Vagina (tissue), 2 donors: ENCODE results near the gene NEUROG2.

Experiments
- POLR2A ChIP-seq, 2 donors: fragments of 450-650 bp; IDR thresholded peaks; one replicate each; pipeline ENCODE4 v1.6.1; 2017; ENCODE audit warnings: antibody characterized with exemption in 2 of 2, mild to moderate bottlenecking in 2 of 2, moderate library complexity in 2 of 2
- POLR2AphosphoS5 ChIP-seq, 2 donors: sonication (generic); formaldehyde crosslinking; IDR thresholded peaks; one replicate each; pipeline ENCODE4 v1.9.0; 2017; ENCODE audit warnings: antibody characterized with exemption in 2 of 2, mild to moderate bottlenecking in 2 of 2, low read depth in 1 of 2; ENCODE audit not compliant: insufficient read depth in 1 of 2
- TF ChIP-seq, protein P1 (sequence below), 3 experiments: fragments of 450-650 bp in 2 of 3; fragments of 200-600 bp in 1 of 3; sonication (generic) in 1 of 3; IDR thresholded peaks; one replicate each; pipeline ENCODE4 v1.5.1; 2017 to 2019; ENCODE audit warnings: antibody characterized with exemption in 3 of 3, mild to moderate bottlenecking in 2 of 3, moderate library complexity in 2 of 3

DNA sequence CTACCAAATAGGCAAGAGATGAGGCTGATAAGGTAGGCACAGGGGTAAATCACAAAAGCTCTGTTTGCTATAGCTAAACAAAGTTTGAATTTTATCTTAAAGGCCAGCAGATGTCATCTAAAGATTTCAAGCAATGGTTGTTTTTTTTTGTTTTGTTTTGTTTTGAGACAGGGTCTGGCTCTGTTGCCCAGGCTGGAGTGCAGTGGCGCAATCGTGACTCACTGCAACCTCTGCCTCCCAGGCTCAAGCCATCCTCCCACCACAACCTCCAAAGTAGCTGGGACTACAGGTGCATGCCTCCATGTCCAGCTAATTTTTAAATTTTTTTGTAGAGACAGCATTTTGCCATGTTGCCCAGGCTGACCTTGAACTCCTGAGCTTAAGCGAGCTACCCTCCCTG, 43.1 kb upstream of the NEUROG2 start:
- TF ChIP-seq, protein P1, sequence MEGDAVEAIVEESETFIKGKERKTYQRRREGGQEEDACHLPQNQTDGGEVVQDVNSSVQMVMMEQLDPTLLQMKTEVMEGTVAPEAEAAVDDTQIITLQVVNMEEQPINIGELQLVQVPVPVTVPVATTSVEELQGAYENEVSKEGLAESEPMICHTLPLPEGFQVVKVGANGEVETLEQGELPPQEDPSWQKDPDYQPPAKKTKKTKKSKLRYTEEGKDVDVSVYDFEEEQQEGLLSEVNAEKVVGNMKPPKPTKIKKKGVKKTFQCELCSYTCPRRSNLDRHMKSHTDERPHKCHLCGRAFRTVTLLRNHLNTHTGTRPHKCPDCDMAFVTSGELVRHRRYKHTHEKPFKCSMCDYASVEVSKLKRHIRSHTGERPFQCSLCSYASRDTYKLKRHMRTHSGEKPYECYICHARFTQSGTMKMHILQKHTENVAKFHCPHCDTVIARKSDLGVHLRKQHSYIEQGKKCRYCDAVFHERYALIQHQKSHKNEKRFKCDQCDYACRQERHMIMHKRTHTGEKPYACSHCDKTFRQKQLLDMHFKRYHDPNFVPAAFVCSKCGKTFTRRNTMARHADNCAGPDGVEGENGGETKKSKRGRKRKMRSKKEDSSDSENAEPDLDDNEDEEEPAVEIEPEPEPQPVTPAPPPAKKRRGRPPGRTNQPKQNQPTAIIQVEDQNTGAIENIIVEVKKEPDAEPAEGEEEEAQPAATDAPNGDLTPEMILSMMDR (IDR thresholded peaks at IDR 0.05), result no peak
- TF ChIP-seq POLR2AphosphoS5 (IDR thresholded peaks at IDR 0.05; ENCODE audit: insufficient read depth in 1 of 2, low read depth in 1 of 2) (no peak), POLR2A (IDR thresholded peaks at IDR 0.05) (no peak)
